ENCODE measurements around the gene BTBD9.

GRCh38 chr6:38270367-38270766 lies 369.4 kb downstream of the BTBD9 start:
- TF ChIP-seq ZNF407 (CRISPR knock-in tag; IDR thresholded peaks at IDR 0.05; ENCODE audit: not compliant biosample characterization) (no peak), CTCF (CRISPR knock-in tag; IDR thresholded peaks at IDR 0.05) (no peak), CREB1 (IDR thresholded peaks at IDR 0.05) (no peak), CREB1 (CRISPR knock-in tag; IDR thresholded peaks at IDR 0.05) (no peak), PHF20 (CRISPR knock-in tag; IDR thresholded peaks at IDR 0.05) (no peak), YEATS2 (CRISPR knock-in tag; IDR thresholded peaks at IDR 0.05; ENCODE audit: borderline replicate concordance) (no peak), SP5 (CRISPR knock-in tag; IDR thresholded peaks at IDR 0.05; ENCODE audit: borderline replicate concordance, low read depth) (no peak)
